ENCODE results near the gene KIF7.
"Not testable (repeated sequence)": the region's sequence is repeated elsewhere in the genome, so short reads cannot be mapped to it uniquely, and the experiment has no call there.

KIF7 gene, protein sequence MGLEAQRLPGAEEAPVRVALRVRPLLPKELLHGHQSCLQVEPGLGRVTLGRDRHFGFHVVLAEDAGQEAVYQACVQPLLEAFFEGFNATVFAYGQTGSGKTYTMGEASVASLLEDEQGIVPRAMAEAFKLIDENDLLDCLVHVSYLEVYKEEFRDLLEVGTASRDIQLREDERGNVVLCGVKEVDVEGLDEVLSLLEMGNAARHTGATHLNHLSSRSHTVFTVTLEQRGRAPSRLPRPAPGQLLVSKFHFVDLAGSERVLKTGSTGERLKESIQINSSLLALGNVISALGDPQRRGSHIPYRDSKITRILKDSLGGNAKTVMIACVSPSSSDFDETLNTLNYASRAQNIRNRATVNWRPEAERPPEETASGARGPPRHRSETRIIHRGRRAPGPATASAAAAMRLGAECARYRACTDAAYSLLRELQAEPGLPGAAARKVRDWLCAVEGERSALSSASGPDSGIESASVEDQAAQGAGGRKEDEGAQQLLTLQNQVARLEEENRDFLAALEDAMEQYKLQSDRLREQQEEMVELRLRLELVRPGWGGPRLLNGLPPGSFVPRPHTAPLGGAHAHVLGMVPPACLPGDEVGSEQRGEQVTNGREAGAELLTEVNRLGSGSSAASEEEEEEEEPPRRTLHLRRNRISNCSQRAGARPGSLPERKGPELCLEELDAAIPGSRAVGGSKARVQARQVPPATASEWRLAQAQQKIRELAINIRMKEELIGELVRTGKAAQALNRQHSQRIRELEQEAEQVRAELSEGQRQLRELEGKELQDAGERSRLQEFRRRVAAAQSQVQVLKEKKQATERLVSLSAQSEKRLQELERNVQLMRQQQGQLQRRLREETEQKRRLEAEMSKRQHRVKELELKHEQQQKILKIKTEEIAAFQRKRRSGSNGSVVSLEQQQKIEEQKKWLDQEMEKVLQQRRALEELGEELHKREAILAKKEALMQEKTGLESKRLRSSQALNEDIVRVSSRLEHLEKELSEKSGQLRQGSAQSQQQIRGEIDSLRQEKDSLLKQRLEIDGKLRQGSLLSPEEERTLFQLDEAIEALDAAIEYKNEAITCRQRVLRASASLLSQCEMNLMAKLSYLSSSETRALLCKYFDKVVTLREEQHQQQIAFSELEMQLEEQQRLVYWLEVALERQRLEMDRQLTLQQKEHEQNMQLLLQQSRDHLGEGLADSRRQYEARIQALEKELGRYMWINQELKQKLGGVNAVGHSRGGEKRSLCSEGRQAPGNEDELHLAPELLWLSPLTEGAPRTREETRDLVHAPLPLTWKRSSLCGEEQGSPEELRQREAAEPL (N-terminal part only)

DNA sequence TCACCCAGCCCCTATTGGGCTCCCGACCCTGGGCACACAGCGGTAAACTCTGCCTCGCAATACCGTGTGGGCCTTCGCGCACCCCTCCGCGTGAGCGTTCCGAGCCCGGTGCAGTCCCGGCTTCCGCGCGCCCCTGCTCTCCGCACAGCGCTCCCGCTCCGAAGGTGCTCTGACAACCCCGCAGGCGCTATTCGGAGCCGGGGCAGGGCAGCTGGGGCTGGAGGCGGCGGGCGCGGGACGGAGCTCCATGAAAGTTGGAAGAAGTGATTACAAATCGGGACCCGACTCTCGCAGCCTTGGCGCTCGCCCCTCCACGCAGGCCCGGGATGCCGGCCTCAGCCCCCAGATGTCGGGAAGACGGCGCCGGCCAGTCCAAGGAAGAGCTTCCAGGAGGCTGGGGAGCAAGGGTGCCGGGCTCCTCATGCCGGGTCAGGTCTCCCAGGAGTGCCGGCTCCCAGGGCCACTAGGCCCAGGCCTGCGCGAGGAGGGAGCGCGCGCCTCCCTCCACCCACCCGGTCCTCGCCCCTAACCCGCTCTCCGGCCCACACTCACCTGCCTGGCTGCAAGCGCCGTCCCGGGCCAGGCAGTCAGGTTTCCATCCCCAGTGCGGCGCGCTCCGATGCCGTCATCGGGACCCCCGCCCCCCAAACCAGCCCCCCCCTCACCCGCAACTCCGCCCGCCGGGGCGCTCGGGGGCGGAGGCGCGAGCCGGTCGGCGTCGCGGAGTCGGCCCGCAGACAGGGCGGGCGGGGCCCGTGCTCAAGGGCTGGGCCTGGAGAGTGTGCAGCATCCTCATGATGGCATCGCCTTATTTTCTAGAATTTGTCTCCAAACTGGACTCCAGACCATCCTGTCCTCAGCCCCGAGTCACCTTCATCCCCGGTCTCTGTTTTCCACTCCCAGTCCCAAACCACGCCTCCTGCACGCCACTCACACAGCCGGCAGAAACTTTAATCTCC is at the start of gene KIF7:
Gene KIF7 (minus strand): TSS at position 621 of the 959 bp plus-strand sequence. CDS start 2,537 bp downstream, outside the sequence.
- H3K9ac ChIP-seq (ENCODE audit: low read length in 2 of 2), result peak within 1 kb of the TSS; percentile 68 to 70
- no peaks in the 10 kb centered on the region for H3K27me3 ChIP-seq (ENCODE audit: control insufficient read depth in 1 of 2, insufficient read depth in 2 of 2, low read length in 2 of 2)
- H3K36me3 ChIP-seq (ENCODE audit: control insufficient read depth in 2 of 2, insufficient read depth in 2 of 2, low read length in 2 of 2), result peaks cover 2 to 3% of the 10 kb centered on the region in 2 donors
- peak within 1 kb of the TSS; percentile 66 to 83 for H3K4me3 ChIP-seq (ENCODE audit: low read length in 2 of 2)
- no peak within 1 kb of the TSS for H3K27ac ChIP-seq (ENCODE audit: low read length)
- H3K9me3 ChIP-seq (ENCODE audit: control insufficient read depth in 2 of 2, low read length in 2 of 2), result no peaks in the 10 kb centered on the region
- H3K4me1 ChIP-seq (ENCODE audit: control insufficient read depth, insufficient read depth, low read length), result peaks cover 10% of the 10 kb centered on the region

DNA sequence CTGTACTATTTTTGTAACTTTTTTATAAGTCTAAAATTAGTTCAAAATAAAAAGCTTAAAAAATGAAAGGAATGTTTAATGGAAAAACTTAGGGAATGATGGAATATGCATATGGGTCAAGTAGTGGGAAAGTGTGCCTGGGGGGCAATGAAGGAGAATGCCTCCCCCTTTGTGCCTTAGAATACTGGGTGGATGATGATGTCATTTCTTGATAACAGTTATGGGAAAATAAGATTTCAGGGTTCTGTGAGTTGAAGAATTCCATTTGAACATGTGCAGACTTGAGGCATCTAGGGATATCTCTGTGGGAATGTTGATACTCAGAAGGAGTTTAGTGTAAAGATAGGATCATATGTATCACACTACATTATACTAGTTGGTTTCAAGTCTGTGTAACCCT is 49.1 kb upstream of the KIF7 start:
- H3K9ac ChIP-seq (ENCODE audit: low read length in 2 of 2), result no peak overlapping the region
- no peak overlapping the region for H3K27ac ChIP-seq (ENCODE audit: low read length)
- H3K4me1 ChIP-seq (ENCODE audit: control insufficient read depth, insufficient read depth, low read length), result peaks cover 2% of the 10 kb centered on the region
- no peak overlapping the region for H3K4me3 ChIP-seq (ENCODE audit: low read length in 2 of 2)
- no peaks in the 10 kb centered on the region for H3K9me3 ChIP-seq (ENCODE audit: control insufficient read depth in 2 of 2, low read length in 2 of 2)
- no peaks in the 10 kb centered on the region for H3K36me3 ChIP-seq (ENCODE audit: control insufficient read depth in 2 of 2, insufficient read depth in 2 of 2, low read length in 2 of 2)
- peaks cover 0 to 2% of the 10 kb centered on the region in 2 donors for H3K27me3 ChIP-seq (ENCODE audit: control insufficient read depth in 1 of 2, insufficient read depth in 2 of 2, low read length in 2 of 2)

DNA sequence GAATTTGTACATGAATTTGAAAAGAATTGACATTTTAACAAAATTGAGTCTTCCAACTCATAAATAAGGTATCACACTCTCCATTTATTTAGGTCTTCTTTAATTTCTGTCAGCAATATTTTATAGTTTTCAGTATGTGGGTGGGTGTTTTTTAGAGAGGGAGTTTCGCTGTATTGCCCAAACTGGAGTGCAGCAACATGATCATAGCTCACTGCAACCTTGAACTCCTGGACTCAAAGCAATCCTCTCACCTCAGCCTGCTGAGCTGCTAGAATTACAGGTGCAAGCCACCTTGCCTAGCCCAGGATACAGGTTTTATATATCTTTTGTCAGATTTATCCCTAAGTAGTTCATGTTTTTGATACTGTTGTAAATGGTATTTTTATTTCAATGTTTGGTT is 39.9 kb upstream of the KIF7 start:
- Histone ChIP-seq H3K27ac (ENCODE audit: low read length) (no peak overlapping the region), H3K36me3 (ENCODE audit: control insufficient read depth in 2 of 2, insufficient read depth in 2 of 2, low read length in 2 of 2) (no peaks in the 10 kb centered on the region)

DNA sequence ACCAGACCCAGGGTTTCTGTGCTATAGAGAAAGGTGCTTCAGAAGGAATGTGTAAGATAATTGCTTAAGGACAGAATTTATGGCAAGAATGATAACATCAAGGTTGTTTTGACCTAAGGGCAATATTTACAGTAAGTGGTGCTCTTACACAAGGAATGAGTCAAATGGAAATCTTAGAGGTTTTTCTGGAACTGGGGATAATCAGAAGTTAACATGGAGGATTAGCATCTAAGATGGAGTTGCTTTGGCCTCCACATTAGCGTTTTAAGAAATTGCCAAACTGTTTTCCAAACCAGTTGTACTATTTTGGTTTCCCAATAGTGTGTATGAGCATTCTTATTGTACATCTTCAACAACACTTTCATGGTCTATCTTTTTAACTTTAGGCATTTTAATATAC is 38.4 kb upstream of the KIF7 start:
- no peak overlapping the region for H3K27ac ChIP-seq (ENCODE audit: low read length)
- no peak overlapping the region for H3K9ac ChIP-seq (ENCODE audit: low read length in 2 of 2)
- H3K4me3 ChIP-seq (ENCODE audit: low read length in 2 of 2), result no peak overlapping the region
- H3K36me3 ChIP-seq (ENCODE audit: control insufficient read depth in 2 of 2, insufficient read depth in 2 of 2, low read length in 2 of 2), result no peaks in the 10 kb centered on the region
- no peaks in the 10 kb centered on the region for H3K9me3 ChIP-seq (ENCODE audit: control insufficient read depth in 2 of 2, low read length in 2 of 2)
- H3K4me1 ChIP-seq (ENCODE audit: control insufficient read depth, insufficient read depth, low read length), result peaks cover 8% of the 10 kb centered on the region
- H3K27me3 ChIP-seq (ENCODE audit: control insufficient read depth in 1 of 2, insufficient read depth in 2 of 2, low read length in 2 of 2), result no peaks in the 10 kb centered on the region

More for the DNA sequence above, 39.9 kb upstream of the KIF7 start:
- H3K4me3 ChIP-seq (ENCODE audit: low read length in 2 of 2), result no peak overlapping the region
- H3K4me1 ChIP-seq (ENCODE audit: control insufficient read depth, insufficient read depth, low read length), result peaks cover under 1% of the 10 kb centered on the region
- H3K9me3 ChIP-seq (ENCODE audit: control insufficient read depth in 2 of 2, low read length in 2 of 2), result no peaks in the 10 kb centered on the region
- no peak overlapping the region for H3K9ac ChIP-seq (ENCODE audit: low read length in 2 of 2)
- H3K27me3 ChIP-seq (ENCODE audit: control insufficient read depth in 1 of 2, insufficient read depth in 2 of 2, low read length in 2 of 2), result no peaks in the 10 kb centered on the region

DNA sequence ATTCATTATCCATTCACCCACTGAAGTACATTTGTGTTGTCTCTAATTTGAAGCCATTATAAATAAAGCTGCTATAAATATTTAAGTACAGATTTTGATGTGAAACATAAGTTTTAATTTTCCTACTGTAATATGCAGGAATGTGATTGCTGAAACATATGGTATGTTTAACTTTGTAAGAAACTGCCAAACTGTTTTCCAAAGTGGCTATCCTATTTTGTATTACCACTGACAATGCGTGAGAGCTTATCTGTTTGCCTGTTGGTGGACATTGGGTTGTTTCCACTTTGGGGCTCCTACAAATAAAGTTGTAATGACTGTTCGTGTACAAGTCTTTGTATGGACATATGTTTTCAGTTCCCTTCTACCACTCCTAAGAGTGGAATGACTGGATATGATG is 37.8 kb upstream of the KIF7 start:
- no peaks in the 10 kb centered on the region for H3K36me3 ChIP-seq (ENCODE audit: control insufficient read depth in 2 of 2, insufficient read depth in 2 of 2, low read length in 2 of 2)
- peaks cover 8% of the 10 kb centered on the region for H3K4me1 ChIP-seq (ENCODE audit: control insufficient read depth, insufficient read depth, low read length)
- no peaks in the 10 kb centered on the region for H3K27me3 ChIP-seq (ENCODE audit: control insufficient read depth in 1 of 2, insufficient read depth in 2 of 2, low read length in 2 of 2)
- H3K9ac ChIP-seq (ENCODE audit: low read length in 2 of 2), result no peak overlapping the region
- H3K27ac ChIP-seq (ENCODE audit: low read length), result no peak overlapping the region
- H3K4me3 ChIP-seq (ENCODE audit: low read length in 2 of 2), result no peak overlapping the region
- no peaks in the 10 kb centered on the region for H3K9me3 ChIP-seq (ENCODE audit: control insufficient read depth in 2 of 2, low read length in 2 of 2)

DNA sequence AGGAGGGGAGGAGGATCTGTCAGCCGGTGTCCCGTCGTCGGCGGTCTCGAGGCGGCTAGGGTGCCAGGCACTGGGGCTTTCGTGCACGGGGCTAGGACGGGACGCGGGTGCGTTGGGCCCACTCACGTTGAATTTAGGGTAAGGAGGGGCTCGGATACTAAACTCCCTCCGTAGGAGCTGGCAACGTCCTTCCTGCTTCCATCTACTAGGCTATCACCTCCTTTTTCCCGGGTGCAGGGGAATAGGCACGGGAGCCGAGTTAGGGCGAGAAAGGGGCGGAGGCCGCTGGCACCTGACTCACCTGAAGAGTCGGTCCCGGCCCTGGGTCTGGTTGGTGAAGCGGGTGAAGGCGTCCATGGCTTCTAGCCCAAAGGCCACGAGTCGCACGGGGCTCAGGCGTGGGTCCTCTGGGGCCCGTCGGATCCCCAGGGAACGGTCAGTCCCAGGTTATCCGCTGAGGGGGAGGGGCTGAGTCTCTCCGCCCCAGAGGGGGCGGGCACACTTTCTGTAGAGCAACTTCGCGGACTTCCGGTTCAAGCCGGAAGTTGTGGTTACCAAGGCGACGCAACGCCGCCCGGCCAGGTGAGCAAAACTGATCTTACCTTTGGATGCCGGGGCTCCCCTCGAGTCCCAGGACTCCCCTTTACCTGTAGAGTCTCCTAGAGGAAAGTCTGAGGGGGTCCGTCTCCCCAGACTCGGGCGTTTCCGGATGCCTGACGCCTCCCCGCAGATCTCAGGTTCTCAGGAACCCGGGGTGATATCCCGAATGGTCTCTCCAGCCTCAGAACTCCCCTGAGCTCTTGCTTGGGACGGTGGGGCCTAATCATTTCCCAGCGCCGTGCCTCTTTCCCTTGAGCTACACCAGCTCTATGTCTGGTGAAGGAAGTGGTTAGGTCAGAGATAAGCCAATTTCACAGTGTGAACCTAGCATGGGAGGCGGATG is 35.3 kb upstream of the KIF7 start, which contains the start of the genes PEX11A and WDR93:
Gene PEX11A (minus strand): TSS at position 479 of the 943 bp plus-strand sequence. CDS start 122 bp downstream, at position 357.
Gene WDR93 (plus strand): TSS at position 536 of the 943 bp plus-strand sequence. CDS start 10,936 bp downstream, outside the sequence.
- H3K27ac ChIP-seq (ENCODE audit: low read length), result no peak within 1 kb of the TSS

DNA sequence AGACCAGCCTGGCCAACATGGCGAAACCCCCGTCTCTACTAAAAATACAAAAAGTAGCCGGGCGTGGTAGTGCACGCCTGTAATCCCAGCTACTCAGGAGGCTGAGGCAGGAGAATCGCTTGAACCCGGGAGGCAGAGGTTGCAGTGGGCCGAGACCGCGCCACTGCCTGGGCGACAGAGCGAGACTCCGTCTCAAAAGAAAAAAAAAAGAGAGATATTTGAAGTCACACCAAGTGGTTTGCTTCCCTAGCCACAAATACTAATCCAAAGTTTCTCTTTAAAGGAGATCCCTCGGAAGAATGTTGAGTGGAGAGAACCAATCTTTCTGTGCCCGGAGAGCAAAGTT is 34.6 kb upstream of the KIF7 start:
- H3K4me1 ChIP-seq (ENCODE audit: control insufficient read depth, insufficient read depth, low read length); H3K36me3 ChIP-seq (ENCODE audit: control insufficient read depth in 2 of 2, insufficient read depth in 2 of 2, low read length in 2 of 2); H3K27me3 ChIP-seq (ENCODE audit: control insufficient read depth in 1 of 2, insufficient read depth in 2 of 2, low read length in 2 of 2); H3K9me3 ChIP-seq (ENCODE audit: control insufficient read depth in 2 of 2, low read length in 2 of 2); H3K27ac ChIP-seq (ENCODE audit: low read length): not testable (repeated sequence)
- peak overlapping the region; percentile 97 to 99 for H3K4me3 ChIP-seq (ENCODE audit: low read length in 2 of 2)
- H3K9ac ChIP-seq (ENCODE audit: low read length in 2 of 2), result peak overlapping the region; percentile 84 to 89

More for the DNA sequence above, 35.3 kb upstream of the KIF7 start, which contains the start of the genes PEX11A and WDR93:
- Histone ChIP-seq H3K27me3 (ENCODE audit: control insufficient read depth in 1 of 2, insufficient read depth in 2 of 2, low read length in 2 of 2) (no peaks in the 10 kb centered on the region), H3K9ac (ENCODE audit: low read length in 2 of 2) (peak within 1 kb of the TSS; percentile 84 to 89), H3K4me3 (ENCODE audit: low read length in 2 of 2) (peak within 1 kb of the TSS; percentile 97 to 99), H3K4me1 (ENCODE audit: control insufficient read depth, insufficient read depth, low read length) (peaks cover 8% of the 10 kb centered on the region), H3K9me3 (ENCODE audit: control insufficient read depth in 2 of 2, low read length in 2 of 2) (no peaks in the 10 kb centered on the region), H3K36me3 (ENCODE audit: control insufficient read depth in 2 of 2, insufficient read depth in 2 of 2, low read length in 2 of 2) (peaks cover 0 to 4% of the 10 kb centered on the region in 2 donors)

DNA sequence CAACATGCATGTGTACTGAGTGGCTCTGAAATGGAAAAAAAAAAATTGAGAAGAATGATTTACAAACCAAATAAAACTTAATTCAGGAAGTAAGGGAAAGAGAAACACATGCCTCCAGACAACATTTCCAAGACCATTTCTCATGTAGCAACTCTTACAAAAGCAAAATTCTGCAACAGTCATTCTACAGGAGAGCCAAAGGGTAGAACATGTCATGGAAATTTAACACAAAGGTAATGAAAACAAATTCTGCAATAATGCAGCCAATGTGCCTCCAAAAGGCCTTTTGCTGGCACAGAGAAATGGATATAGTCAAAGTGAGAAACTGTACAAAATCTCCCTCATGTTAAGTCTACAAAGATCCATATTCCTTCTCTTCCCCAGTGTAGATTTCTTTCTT is 31.3 kb upstream of the KIF7 start:
- Histone ChIP-seq H3K4me1 (ENCODE audit: control insufficient read depth, insufficient read depth, low read length) (peaks cover 8% of the 10 kb centered on the region), H3K9me3 (ENCODE audit: control insufficient read depth in 2 of 2, low read length in 2 of 2) (no peaks in the 10 kb centered on the region), H3K27me3 (ENCODE audit: control insufficient read depth in 1 of 2, insufficient read depth in 2 of 2, low read length in 2 of 2) (no peaks in the 10 kb centered on the region), H3K27ac (ENCODE audit: low read length) (no peak overlapping the region), H3K36me3 (ENCODE audit: control insufficient read depth in 2 of 2, insufficient read depth in 2 of 2, low read length in 2 of 2) (peaks cover 4 to 9% of the 10 kb centered on the region in 2 donors), H3K4me3 (ENCODE audit: low read length in 2 of 2) (no peak overlapping the region), H3K9ac (ENCODE audit: low read length in 2 of 2) (no peak overlapping the region)

DNA sequence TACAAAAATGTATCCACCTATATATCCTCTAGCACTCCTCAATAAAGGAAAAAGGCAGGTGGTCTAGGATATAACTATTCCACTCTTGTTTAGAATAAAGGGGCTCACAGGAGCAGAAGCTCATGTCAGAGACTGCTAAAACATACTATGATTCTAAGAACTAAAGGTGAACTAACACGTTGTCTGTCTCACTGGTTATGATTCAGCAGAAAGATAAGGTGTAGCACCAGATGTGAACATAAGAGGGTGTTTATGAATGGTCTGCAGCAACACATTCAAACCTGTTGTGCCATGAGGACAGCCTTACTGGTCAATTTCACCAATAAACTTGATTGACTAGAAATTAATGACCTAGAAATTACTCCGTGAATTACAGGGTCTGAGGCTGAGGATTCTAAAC is 30.7 kb upstream of the KIF7 start:
- H3K36me3 ChIP-seq (ENCODE audit: control insufficient read depth in 2 of 2, insufficient read depth in 2 of 2, low read length in 2 of 2), result peaks cover 4 to 9% of the 10 kb centered on the region in 2 donors
- no peaks in the 10 kb centered on the region for H3K9me3 ChIP-seq (ENCODE audit: control insufficient read depth in 2 of 2, low read length in 2 of 2)
- H3K4me1 ChIP-seq (ENCODE audit: control insufficient read depth, insufficient read depth, low read length), result peaks cover 10% of the 10 kb centered on the region
- H3K27me3 ChIP-seq (ENCODE audit: control insufficient read depth in 1 of 2, insufficient read depth in 2 of 2, low read length in 2 of 2), result no peaks in the 10 kb centered on the region
- no peak overlapping the region for H3K27ac ChIP-seq (ENCODE audit: low read length)
- H3K9ac ChIP-seq (ENCODE audit: low read length in 2 of 2), result no peak overlapping the region
- H3K4me3 ChIP-seq (ENCODE audit: low read length in 2 of 2), result no peak overlapping the region

Data from stomach smooth muscle (tissue), 2 donors.